GM13977 (cell line): ENCODE data around the gene CDX1.
A peak's percentile ranks its signal among the peaks of the same experiment; 100 is the strongest.

Source experiments
- DNase-seq: peaks from one replicate; pipeline ENCODE4 v3.0.0; 2012; ENCODE audit warnings: low spot score
- in situ Hi-C: fragments of 300-500 bp; cut with MboI; formaldehyde crosslinking; loops from one replicate; pipeline ENCODE4 v1.12.0; 2022; ENCODE audit warnings: low sequenced_read_pairs, low pct_unique_long_range_greater_than_20kb, mixed read lengths, inconsistent platforms; ENCODE audit not compliant: unreplicated experiment
- TF ChIP-seq, protein P1 (sequence below): IDR thresholded peaks from 2 replicates; pipeline ENCODE4 v1.5.1; 2012; ENCODE audit warnings: mild to moderate bottlenecking, control low read depth; ENCODE audit not compliant: insufficient read depth; ENCODE audit errors: extremely low read depth, missing control alignments

CDX1 gene

DNA sequence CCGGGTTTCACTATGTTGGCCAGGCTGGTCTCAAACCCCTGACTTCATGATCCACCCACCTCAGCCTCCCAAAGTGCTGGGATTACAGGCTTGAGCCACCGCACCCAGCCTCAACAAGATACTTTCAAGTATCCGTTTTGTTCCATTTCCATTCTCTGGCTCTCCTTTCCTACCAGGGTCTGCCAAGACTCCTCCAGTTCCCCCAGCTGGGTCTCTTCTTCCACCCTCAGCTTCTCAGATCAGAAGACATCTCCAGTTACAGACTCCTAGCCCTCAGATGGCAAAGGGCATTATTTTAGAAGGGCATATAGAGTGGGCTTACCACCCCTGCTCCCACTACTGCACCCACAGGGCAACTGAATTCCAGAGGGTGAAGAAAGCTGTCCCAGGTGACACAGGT, 9.4 kb upstream of the CDX1 start:
- in situ Hi-C loops: no loop called here
- no peak for DNase-seq
- TF ChIP-seq, protein P1, sequence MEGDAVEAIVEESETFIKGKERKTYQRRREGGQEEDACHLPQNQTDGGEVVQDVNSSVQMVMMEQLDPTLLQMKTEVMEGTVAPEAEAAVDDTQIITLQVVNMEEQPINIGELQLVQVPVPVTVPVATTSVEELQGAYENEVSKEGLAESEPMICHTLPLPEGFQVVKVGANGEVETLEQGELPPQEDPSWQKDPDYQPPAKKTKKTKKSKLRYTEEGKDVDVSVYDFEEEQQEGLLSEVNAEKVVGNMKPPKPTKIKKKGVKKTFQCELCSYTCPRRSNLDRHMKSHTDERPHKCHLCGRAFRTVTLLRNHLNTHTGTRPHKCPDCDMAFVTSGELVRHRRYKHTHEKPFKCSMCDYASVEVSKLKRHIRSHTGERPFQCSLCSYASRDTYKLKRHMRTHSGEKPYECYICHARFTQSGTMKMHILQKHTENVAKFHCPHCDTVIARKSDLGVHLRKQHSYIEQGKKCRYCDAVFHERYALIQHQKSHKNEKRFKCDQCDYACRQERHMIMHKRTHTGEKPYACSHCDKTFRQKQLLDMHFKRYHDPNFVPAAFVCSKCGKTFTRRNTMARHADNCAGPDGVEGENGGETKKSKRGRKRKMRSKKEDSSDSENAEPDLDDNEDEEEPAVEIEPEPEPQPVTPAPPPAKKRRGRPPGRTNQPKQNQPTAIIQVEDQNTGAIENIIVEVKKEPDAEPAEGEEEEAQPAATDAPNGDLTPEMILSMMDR: no peak

DNA sequence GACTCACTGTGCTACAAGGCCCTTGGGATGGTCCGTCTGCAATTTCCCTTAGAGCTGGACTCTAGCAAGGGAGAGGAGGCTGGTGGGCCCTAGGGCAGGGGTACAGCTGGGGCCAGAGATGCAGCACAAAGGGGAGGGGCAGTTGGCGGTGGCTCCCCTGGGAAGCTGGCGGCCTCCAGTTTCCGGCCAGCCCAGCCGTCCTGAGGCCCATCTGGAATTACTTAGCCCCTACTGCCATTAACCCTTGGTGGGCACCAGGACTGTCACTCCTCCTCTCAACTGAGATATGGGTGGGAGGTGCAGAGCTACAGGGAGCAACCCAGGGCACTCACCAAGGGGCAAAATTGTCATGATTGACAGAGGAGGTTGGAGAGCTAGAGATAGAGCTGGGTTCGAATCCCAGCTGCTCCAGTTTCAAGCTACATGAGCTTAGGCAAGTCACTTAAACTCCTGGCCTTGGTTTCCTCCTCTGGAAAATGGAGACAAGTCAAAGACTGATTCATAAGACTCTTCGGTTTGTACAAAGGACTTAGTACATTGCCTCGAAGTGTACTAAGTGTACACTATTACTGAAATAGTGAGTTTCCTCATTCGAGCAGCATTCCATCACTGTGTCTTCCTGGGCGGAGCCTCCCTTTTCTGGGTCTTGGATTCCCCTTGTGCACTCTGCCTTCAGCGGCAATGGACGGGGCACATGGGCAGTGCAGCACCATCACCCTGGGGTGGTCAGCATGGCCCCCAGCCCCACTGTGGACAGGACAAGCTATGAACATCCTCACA, 8.2 kb upstream of the CDX1 start:
- TF ChIP-seq, protein P1: no peak
- DNase-seq: no peak
- in situ Hi-C loops: no loop called here

DNA sequence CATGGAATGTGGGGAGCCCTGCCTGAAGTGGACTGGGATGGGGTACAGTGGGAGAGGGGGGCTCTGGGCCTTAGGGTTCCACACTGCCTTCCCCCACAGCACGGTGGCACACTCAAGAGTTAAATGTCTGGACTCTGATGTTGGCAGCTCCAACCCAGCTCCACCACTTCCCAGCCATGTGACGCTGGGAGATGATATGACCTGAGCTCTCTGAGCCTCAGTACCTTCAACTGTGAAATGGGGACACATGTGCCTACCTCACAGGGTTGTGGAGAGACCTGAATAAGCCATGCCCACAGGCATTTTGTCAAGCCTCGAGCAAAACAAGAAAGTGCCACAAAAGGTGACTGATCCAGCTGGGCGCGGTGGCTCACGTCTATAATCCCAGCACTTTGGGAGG, 7.5 kb upstream of the CDX1 start:
- no peak for DNase-seq
- TF ChIP-seq, protein P1: no peak
- in situ Hi-C loops: no loop called here

DNA sequence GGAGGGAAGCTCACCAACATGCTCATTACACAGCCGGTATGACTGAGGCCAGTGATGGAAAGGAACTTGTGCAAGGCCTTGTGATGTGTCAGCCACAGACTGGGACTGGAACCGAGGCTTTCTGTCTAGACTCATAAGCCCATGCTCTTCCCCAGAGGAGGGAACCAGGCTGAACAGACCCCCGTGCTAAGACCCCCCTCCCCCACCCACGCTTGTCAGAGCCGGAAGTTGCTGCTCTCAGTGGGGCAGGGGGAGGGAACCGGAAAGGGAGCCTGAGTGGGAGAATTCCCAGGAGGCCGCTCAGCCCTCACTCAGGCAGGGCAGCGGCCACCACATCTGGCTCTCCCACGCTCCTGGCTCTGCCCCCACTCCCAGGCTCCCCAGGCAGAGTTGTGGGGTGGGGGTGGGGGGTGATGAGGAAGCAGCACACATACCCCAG, 6.8 kb upstream of the CDX1 start:
- TF ChIP-seq, protein P1: no peak
- in situ Hi-C loops: no loop called here
- DNase-seq: peak; percentile 55

DNA sequence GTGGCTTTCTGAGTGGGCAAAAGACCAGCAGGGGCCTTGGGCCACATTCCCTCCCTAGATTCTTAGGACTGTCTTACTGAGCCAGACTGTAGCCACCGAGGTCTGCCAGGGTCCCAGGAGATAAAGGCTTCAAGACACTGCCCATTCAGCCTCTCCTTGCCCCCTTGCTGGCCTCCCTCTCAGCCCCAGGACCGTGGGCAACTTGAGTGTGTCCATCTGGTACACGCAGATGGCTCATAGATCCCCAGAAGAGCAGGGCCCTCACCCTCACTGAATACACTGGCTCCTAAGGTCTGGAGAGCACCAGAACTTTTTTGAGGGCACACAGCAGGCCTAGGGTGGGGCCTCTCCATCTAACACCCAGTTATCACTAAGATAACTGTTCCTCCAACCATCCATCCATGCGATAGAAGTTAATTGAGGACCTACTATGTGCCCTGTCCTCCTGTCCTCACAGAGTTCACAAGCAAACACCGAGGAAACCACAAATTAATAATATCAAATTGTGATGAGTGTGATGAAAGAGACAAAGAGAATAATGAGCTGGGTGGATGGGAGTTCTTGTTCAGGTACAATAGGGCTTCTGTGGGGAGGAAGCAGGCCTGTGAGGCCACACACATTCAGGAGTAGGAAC, 6.0 kb upstream of the CDX1 start:
- DNase-seq: no peak
- TF ChIP-seq, protein P1: no peak
- in situ Hi-C loops: no loop called here

DNA sequence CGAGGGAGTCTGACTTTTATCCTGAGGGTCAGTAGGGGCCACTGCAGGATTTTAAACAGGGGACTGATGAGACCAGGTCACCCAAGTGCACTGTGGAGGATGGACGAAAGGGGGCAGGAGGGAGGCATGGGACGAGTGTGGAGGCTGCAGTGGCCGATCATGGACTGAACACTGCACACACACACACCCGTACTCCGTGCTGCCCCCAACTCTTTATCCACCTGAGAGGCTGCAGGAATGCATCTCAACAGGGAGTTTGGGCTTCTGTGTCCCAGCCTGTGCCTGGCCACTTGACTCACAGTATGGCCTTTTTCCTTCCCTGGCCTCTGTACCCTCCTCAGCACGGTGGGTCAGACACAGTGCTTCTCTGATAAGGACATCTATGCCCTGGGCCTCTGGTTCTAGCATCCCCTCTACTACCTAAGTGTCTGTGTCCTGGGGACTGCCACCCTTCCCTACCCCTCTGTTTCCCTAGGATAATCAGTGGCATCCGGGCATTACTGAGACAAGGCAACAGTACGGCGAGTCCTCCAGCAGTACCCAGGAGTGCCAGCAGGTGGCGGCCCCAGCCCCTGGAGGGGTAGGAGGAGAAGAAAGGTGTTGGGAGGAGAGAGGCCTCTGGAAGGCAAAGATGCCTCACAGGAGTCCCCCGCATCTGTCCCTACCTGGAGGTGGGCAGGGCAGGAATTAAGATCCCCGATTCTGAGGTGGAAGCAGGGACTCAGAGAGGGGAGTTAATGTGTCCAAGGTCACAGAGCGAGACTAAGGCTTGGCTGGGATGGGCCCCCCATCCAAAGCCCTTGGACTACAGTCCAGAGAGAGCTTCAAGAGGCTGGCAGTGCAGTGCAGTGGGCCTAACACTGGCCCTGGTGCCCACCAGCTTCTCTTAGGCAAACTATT, 5.1 kb upstream of the CDX1 start:
- TF ChIP-seq, protein P1: peak; percentile 94
- in situ Hi-C loops: no loop called here
- peak; percentile 86 for DNase-seq
